Esophagus muscularis mucosa (tissue), 4 donors: ENCODE data around the gene SOWAHA.

Source experiments
- EP300 ChIP-seq: sonication (generic); formaldehyde crosslinking; IDR thresholded peaks from one replicate; pipeline ENCODE4 v1.6.1; 2017; ENCODE audit warnings: antibody characterized with exemption
- POLR2A ChIP-seq: fragments of 450-650 bp; IDR thresholded peaks from one replicate; pipeline ENCODE4 v1.6.1; 2017; ENCODE audit warnings: antibody characterized with exemption, moderate library complexity, mild to moderate bottlenecking, low read depth
- POLR2AphosphoS5 ChIP-seq, 2 donors: sonication (generic); formaldehyde crosslinking; IDR thresholded peaks; one replicate each; pipeline ENCODE4 v1.6.1; 2017; ENCODE audit warnings: antibody characterized with exemption in 2 of 2
- TF ChIP-seq, protein P1 (sequence below), 3 experiments: fragments of 200-600 bp in 2 of 3; fragments of 450-650 bp in 1 of 3; sonication (generic) in 2 of 3; IDR thresholded peaks; one replicate each; pipeline ENCODE4 v1.5.1; 2017 to 2019; ENCODE audit warnings: antibody characterized with exemption in 3 of 3, mild to moderate bottlenecking in 2 of 3, moderate library complexity in 1 of 3

DNA sequence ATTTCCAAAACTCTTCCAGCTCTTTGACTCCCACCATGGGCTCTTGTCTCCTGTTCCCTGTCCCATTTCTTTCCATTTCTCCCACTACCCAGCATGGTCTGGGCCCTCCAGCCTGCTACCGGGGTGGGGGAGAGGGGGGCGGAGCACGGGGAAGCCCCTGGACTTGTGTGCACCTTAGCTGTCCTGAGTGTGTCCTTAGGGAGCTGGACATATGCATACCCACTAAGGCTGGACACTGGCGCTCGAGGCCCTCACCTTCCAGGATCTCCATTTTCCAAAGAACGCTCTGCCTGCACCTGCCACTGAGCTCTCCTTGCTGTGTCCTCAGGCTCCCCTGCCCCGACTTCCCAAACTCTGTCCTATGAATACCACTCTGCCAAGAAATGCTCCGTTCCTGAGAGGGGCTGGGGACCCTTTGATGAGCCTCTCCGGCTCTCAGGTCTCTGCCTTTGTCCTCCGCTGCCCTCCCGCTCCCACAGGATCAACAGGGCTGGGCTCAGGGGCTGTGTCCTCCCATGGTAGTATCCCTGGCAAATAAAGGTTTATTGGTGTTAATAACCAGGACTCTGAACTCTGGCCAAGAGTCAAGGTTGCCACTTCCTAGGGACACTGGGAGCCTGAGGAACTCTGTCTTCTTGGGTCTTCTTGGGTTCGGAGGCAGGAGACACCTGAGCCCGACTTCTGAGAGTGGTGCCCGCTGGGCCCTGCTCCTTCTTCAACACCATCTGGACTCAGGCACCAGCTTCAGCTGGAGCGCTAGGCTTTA, 18.2 kb downstream of the SOWAHA start:
- TF ChIP-seq, protein P1, sequence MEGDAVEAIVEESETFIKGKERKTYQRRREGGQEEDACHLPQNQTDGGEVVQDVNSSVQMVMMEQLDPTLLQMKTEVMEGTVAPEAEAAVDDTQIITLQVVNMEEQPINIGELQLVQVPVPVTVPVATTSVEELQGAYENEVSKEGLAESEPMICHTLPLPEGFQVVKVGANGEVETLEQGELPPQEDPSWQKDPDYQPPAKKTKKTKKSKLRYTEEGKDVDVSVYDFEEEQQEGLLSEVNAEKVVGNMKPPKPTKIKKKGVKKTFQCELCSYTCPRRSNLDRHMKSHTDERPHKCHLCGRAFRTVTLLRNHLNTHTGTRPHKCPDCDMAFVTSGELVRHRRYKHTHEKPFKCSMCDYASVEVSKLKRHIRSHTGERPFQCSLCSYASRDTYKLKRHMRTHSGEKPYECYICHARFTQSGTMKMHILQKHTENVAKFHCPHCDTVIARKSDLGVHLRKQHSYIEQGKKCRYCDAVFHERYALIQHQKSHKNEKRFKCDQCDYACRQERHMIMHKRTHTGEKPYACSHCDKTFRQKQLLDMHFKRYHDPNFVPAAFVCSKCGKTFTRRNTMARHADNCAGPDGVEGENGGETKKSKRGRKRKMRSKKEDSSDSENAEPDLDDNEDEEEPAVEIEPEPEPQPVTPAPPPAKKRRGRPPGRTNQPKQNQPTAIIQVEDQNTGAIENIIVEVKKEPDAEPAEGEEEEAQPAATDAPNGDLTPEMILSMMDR (IDR thresholded peaks at IDR 0.05) = no peak
- TF ChIP-seq EP300 = no peak
- TF ChIP-seq POLR2AphosphoS5 (IDR thresholded peaks at IDR 0.05) = no peak
- no peak for TF ChIP-seq POLR2A
